Kidney (tissue), 14 donors: ENCODE data around the gene DCXR. TPM values are rescaled to one million over a fixed set of nuclear protein-coding genes. Genes with fewer than 3 reads are reported as not detected.

Experiments used
- DNase-seq, 5 donors: peaks; one replicate each; pipeline ENCODE4 v3.0.0-alpha.2; 2013 to 2020
- FAIRE-seq: peaks from 2 replicates; lab custom pipeline; 2012; peaks lifted over from hg19 to GRCh38; lab: Jason Lieb, UNC
- H3K27ac ChIP-seq, 2 donors: one replicate each; pipeline ENCODE4 v1.7.0; 2013; ENCODE audit warnings: low read depth in 2 of 2, low read length in 2 of 2, inconsistent platforms in 1 of 2
- H3K27me3 ChIP-seq: one replicate; pipeline ENCODE4 v1.7.1; 2013; ENCODE audit warnings: low read length, inconsistent platforms; ENCODE audit not compliant: control insufficient read depth, insufficient read depth
- H3K36me3 ChIP-seq, 3 donors: one replicate each; pipeline versions ENCODE4 v1.7.0 to v1.7.1; 2013; ENCODE audit warnings: low read length in 3 of 3, control low read depth in 1 of 3, inconsistent platforms in 1 of 3; ENCODE audit not compliant: insufficient read depth in 3 of 3, control insufficient read depth in 2 of 3
- H3K4me1 ChIP-seq, 3 donors: one replicate each; pipeline versions ENCODE4 v1.7.0 to v1.7.1; 2013; ENCODE audit warnings: low read length in 3 of 3, inconsistent platforms in 1 of 3, low read depth in 1 of 3; ENCODE audit not compliant: control insufficient read depth in 2 of 3, insufficient read depth in 2 of 3
- H3K4me3 ChIP-seq, 3 donors: one replicate each; pipeline versions ENCODE4 v1.7.0 to v1.8.1; 2013; ENCODE audit warnings: low read length in 3 of 3, control low read depth in 1 of 3, inconsistent platforms in 1 of 3
- H3K9ac ChIP-seq, 3 donors: one replicate each; pipeline versions ENCODE4 v1.7.0 to v1.7.1; 2013; ENCODE audit warnings: low read length in 3 of 3, control low read depth in 1 of 3, inconsistent platforms in 1 of 3
- H3K9me3 ChIP-seq, 3 donors: one replicate each; pipeline versions ENCODE4 v1.7.0 to v1.7.1; 2013; ENCODE audit warnings: low read length in 3 of 3, control low read depth in 1 of 3, inconsistent platforms in 1 of 3; ENCODE audit not compliant: control insufficient read depth in 2 of 3, insufficient read depth in 1 of 3
- intact Hi-C: fragments of 100-400 bp; cut with DNase I; formaldehyde crosslinking; loops from one replicate; pipeline ENCODE4 v1.11.1; 2022
- polyA plus RNA-seq: library from polyadenylated mRNA; stranded (reverse); fragments of 350-450 nt; fragmentation: Illumina TruSeq; extraction: RNeasy Lipid Tissue Mini Kit (QIAGEN cat#74804); gene quantifications from one replicate; pipeline ENCODE4 v1.2.3, GENCODE V29; 2014; ENCODE audit warnings: low read depth, low replicate concordance; ENCODE audit not compliant: insufficient read depth
- total RNA-seq: library from RNA; stranded (reverse); fragmentation: NEBNext Ultra II Directional; extraction: Animal tissue kit (Norgen Biotek cat#: 25700); gene quantifications from one replicate; pipeline ENCODE4 v1.2.1, GENCODE V29; 2021
- TF ChIP-seq, protein P1 (sequence below): IDR thresholded peaks from 3 replicates; pipeline ENCODE4 v1.5.1; 2012; ENCODE audit warnings: mild to moderate bottlenecking, moderate library complexity, borderline replicate concordance; ENCODE audit not compliant: insufficient read depth; ENCODE audit errors: extremely low read depth
- donor health status: control.
- donor health status: control.
- donor health status: control.
- donor health status: control.
- donor health status: control.
- donor health status: DM: yes; HTN: yes; CAD: no.
- donor health status: Normal renal cell carcinoma (clear cell type).

DCXR gene
- total and polyA plus RNA-seq, 2 donors from 2014 or later = 102 to 551 TPM

DNA sequence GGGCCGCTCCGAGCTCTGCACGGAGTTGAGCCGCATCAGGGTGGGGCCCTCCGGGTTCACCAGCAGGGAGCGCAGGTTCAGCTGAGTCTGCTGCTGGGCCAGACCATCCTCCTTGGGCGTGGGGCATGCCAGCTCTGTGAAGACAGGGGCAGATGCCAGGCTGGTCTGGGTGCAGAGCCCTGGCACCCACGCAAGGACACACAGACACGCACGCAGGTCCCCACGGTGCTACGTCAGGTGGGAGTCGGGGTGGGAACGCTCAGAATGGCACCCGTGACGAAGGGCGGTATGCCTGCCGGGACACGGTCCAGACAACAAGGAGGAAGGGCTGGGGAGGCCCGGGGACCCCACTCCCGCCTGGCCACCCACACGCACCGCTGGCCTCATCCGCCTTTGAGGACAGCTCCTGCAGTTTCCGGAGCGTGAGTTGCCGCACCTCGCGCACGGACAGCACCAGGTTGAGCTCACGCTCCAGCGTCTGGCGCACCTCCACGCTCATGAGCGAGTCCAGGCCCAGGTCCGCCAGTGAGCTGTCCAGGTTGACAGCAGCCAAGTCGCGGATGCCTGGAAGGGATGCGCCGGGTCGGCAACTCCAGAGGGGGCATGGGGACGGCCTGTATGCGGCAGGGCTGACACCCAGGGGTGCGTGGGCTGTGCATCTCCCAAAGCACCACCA, 43.4 kb upstream of the DCXR start:
- TF ChIP-seq, protein P1, sequence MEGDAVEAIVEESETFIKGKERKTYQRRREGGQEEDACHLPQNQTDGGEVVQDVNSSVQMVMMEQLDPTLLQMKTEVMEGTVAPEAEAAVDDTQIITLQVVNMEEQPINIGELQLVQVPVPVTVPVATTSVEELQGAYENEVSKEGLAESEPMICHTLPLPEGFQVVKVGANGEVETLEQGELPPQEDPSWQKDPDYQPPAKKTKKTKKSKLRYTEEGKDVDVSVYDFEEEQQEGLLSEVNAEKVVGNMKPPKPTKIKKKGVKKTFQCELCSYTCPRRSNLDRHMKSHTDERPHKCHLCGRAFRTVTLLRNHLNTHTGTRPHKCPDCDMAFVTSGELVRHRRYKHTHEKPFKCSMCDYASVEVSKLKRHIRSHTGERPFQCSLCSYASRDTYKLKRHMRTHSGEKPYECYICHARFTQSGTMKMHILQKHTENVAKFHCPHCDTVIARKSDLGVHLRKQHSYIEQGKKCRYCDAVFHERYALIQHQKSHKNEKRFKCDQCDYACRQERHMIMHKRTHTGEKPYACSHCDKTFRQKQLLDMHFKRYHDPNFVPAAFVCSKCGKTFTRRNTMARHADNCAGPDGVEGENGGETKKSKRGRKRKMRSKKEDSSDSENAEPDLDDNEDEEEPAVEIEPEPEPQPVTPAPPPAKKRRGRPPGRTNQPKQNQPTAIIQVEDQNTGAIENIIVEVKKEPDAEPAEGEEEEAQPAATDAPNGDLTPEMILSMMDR = no peak
- Histone ChIP-seq H3K9ac (no peak overlapping the region), H3K4me3 (no peak overlapping the region), H3K27me3 (no peaks in the 10 kb centered on the region), H3K36me3 (peaks cover 0 to 11% (median 2%) of the 10 kb centered on the region in 3 donors), H3K9me3 (no peaks in the 10 kb centered on the region), H3K27ac (no peak overlapping the region), H3K4me1 (no peaks in the 10 kb centered on the region)
- FAIRE-seq (no peak), DNase-seq (no peak)
- intact Hi-C loops = no loop called here

DNA sequence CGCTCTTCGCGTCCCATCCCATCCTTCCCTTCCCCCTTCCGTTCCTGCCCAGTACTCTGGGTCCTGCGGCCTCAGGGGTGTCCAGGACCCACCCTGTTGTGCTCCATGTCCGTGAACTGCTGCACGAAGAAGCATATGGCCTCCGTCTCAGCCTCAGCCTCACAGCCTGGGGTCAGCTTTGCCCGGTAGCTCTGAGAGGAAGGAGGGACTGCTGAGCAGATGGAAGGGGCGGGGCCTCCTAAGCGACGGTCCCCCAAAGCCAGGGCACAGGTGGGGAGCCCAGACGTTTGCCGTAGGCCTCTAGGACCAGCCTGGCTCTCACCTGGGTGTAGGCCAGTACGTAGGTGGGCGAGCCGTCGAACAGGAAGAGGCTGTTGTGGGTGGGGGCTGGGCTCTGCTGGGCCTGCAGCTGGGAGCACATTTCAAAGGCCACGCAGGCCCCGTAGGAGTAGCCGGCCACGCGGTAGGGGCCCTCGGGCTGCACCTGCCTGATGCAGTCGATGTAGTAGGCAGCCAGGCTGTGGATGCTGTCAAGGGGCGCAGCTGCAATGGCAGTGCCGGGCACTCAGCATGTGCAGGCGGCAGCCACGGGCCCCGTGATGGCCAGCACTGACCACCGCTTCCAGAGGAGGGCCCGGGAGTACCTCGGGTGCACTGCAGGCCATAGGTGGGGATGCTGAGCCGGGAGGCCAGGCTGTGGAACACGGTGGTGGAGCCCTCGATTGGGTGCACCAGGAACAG, 42.7 kb upstream of the DCXR start:
- no peak for FAIRE-seq
- DNase-seq = no peak
- TF ChIP-seq, protein P1 = no peak
- no peak overlapping the region for H3K27ac ChIP-seq
- no peaks in the 10 kb centered on the region for H3K27me3 ChIP-seq
- H3K9me3 ChIP-seq = no peaks in the 10 kb centered on the region
- no peak overlapping the region for H3K9ac ChIP-seq
- intact Hi-C loops = no loop called here
- peaks cover 0 to 11% (median 2%) of the 10 kb centered on the region in 3 donors for H3K36me3 ChIP-seq
- no peaks in the 10 kb centered on the region for H3K4me1 ChIP-seq
- H3K4me3 ChIP-seq = no peak overlapping the region

GRCh38 chr17:82079001-82079677, 41.6 kb upstream of the DCXR start:
- no peaks in the 10 kb centered on the region for H3K27me3 ChIP-seq
- intact Hi-C loops = no loop called here
- no peaks in the 10 kb centered on the region for H3K4me1 ChIP-seq
- FAIRE-seq (no peak), DNase-seq (no peak)
- no peak overlapping the region for H3K27ac ChIP-seq
- no peak overlapping the region for H3K9ac ChIP-seq
- TF ChIP-seq, protein P1 = no peak
- no peaks in the 10 kb centered on the region for H3K9me3 ChIP-seq
- H3K4me3 ChIP-seq = no peak overlapping the region
- peaks cover 0 to 8% (median 2%) of the 10 kb centered on the region in 3 donors for H3K36me3 ChIP-seq
